HepG2 (cell line): ENCODE results near the gene MYD88. TPM values are rescaled to one million over a fixed set of nuclear protein-coding genes. Genes with fewer than 3 reads are reported as not detected.

ENCODE experiments used
- ATAC-seq: fragments of 200-7000 bp; cut with Tn5 transposase; 3 replicates; pipeline ENCODE4 v1.9.1; 2020; ENCODE audit warnings: mild to moderate bottlenecking, moderate library complexity
- BruUV-seq: library from RNA; stranded (reverse); fragments of 400-500 nt; replicated peaks from 2 replicates; lab custom pipeline; 2021; lab: Mats Ljungman, UMichigan
- CTCF ChIA-PET: fragments of 300-600 bp; formaldehyde crosslinking; extraction: SDS; loops from one replicate; lab custom pipeline; 2021; ENCODE audit warnings: low total read pairs, inconsistent platforms, low intra/inter-chr PET ratio; lab: Yijun Ruan, JAX
- POLR2A ChIA-PET: fragments of 350-600 bp; sonication (Branson Sonifier 250); formaldehyde crosslinking; loops from one replicate; lab custom pipeline; 2020; ENCODE audit warnings: antibody characterized with exemption, inconsistent platforms; lab: Yijun Ruan, JAX
- DNase-seq: peaks from one replicate; pipeline ENCODE4 v3.0.0-alpha.2; 2015; ENCODE audit warnings: low spot score
- FAIRE-seq: peaks from 3 replicates; lab custom pipeline; 2011; peaks lifted over from hg19 to GRCh38; lab: Jason Lieb, UNC
- H2AFZ ChIP-seq: one replicate; pipeline ENCODE4 v1.6.1; 2011; ENCODE audit warnings: low read length, inconsistent platforms
- H3K27ac ChIP-seq: fragments of 300-600 bp; 3 replicates; pipeline ENCODE4 v1.8.0; 2011; ENCODE audit warnings: mixed run types, mild to moderate bottlenecking, mixed read lengths, low read length, inconsistent platforms; ENCODE audit not compliant: insufficient read depth; ENCODE audit errors: extremely low read length
- H3K27me3 ChIP-seq, 2 experiments: fragments of 200-600 bp in 1 of 2; 2 replicates in 1 of 2; 3 replicates in 1 of 2; pipeline versions ENCODE4 v1.6.0 to v1.8.0; 2011; ENCODE audit warnings: low read length in 2 of 2, mild to moderate bottlenecking in 2 of 2, moderate library complexity in 2 of 2, inconsistent platforms in 1 of 2; ENCODE audit not compliant: insufficient read depth in 2 of 2, control insufficient read depth in 1 of 2
- H3K36me3 ChIP-seq, 2 experiments: fragments of 200-600 bp in 1 of 2; replicated peaks in 1 of 2; 2 replicates in 1 of 2; 3 replicates in 1 of 2; pipeline versions ENCODE4 v1.5.1 to v1.8.0; 2011; ENCODE audit warnings: low read length in 2 of 2, inconsistent platforms in 1 of 2; ENCODE audit not compliant: insufficient read depth in 2 of 2, control insufficient read depth in 1 of 2
- H3K4me1 ChIP-seq: 2 replicates; pipeline ENCODE4 v1.5.1; 2012; ENCODE audit warnings: low read length, inconsistent platforms; ENCODE audit not compliant: insufficient read depth
- H3K4me2 ChIP-seq: 2 replicates; pipeline ENCODE4 v1.6.0; 2011; ENCODE audit warnings: low read depth, low read length, inconsistent platforms
- H3K4me3 ChIP-seq, 3 experiments: fragments of 200-600 bp in 1 of 3; sonication (generic), shearing (Covaris generic) in 1 of 3; replicated peaks in 1 of 3; 2 replicates each; pipeline ENCODE4 v1.5.1; 2011 to 2016; ENCODE audit warnings: low read length in 3 of 3, inconsistent platforms in 2 of 3, low read depth in 2 of 3, mild to moderate bottlenecking in 2 of 3, control low read depth in 1 of 3, mixed read lengths in 1 of 3; ENCODE audit not compliant: insufficient read depth in 1 of 3
- H3K79me2 ChIP-seq: one replicate; pipeline ENCODE4 v1.6.1; 2011; ENCODE audit warnings: low read length, inconsistent platforms; ENCODE audit not compliant: insufficient read depth
- H3K9ac ChIP-seq: 2 replicates; pipeline ENCODE4 v1.6.0; 2011; ENCODE audit warnings: mild to moderate bottlenecking, low read depth, low read length, inconsistent platforms; ENCODE audit not compliant: insufficient read depth
- H3K9me3 ChIP-seq: 2 replicates; pipeline ENCODE4 v1.5.1; 2012; ENCODE audit warnings: mild to moderate bottlenecking, low read length
- H4K20me1 ChIP-seq: 2 replicates; pipeline ENCODE4 v1.6.0; 2011; ENCODE audit warnings: inconsistent platforms, mild to moderate bottlenecking, low read length, moderate library complexity; ENCODE audit not compliant: insufficient read depth
- ISX ChIP-seq: sonication (generic); formaldehyde crosslinking; conservative IDR thresholded peaks from 2 replicates; pipeline ENCODE4 v1.5.0; 2020; ENCODE audit warnings: missing genetic modification reagents
- KMT2B ChIP-seq: IDR thresholded peaks from 2 replicates; pipeline ENCODE4 v1.6.1; 2016; ENCODE audit warnings: missing genetic modification reagents, missing compliant biosample characterization
- MAFK ChIP-seq, 2 experiments: IDR thresholded peaks in 1 of 2; conservative IDR thresholded peaks in 1 of 2; 2 replicates each; pipeline ENCODE4 v1.6.1; 2011; ENCODE audit warnings: improper control_type of control experiment in 2 of 2, low read length in 2 of 2
- PHF5A ChIP-seq: IDR thresholded peaks from one replicate; pipeline ENCODE4 v1.6.1; 2018; ENCODE audit warnings: low read depth, missing genetic modification reagents; ENCODE audit not compliant: unreplicated experiment
- PRMT3 ChIP-seq: sonication (generic); formaldehyde crosslinking; IDR thresholded peaks from 2 replicates; pipeline ENCODE4 v1.8.1; 2022; ENCODE audit warnings: low read depth, mild to moderate bottlenecking, moderate library complexity, missing genetic modification reagents, borderline replicate concordance
- TOE1 ChIP-seq: sonication (generic); formaldehyde crosslinking; IDR thresholded peaks from 2 replicates; pipeline ENCODE4 v1.4.0; 2020; ENCODE audit warnings: mild to moderate bottlenecking, missing genetic modification reagents
- ZFP62 ChIP-seq: sonication (generic); formaldehyde crosslinking; IDR thresholded peaks from 2 replicates; pipeline ENCODE4 v1.4.0; 2020; ENCODE audit warnings: missing genetic modification reagents
- ZNF713 ChIP-seq: sonication (generic); formaldehyde crosslinking; IDR thresholded peaks from 2 replicates; pipeline ENCODE4 v1.4.0; 2020; ENCODE audit warnings: mild to moderate bottlenecking, missing genetic modification reagents
- WGBS: methylation state at CpG from one replicate; pipeline ENCODE4 v1.1.6; 2017; ENCODE audit warnings: low lambda C conversion rate; 5-methylcytosine and 5-hydroxymethylcytosine counted together
- in situ Hi-C: cut with HindIII; loops from 2 replicates; pipeline ENCODE4 v1.10.0; 2017; ENCODE audit warnings: low pct_unique_long_range_greater_than_20kb; ENCODE audit not compliant: extremely low pct_ligation_motif_present
- intact Hi-C: fragments of 100-400 bp; cut with micrococcal nuclease; formaldehyde crosslinking; loops from one replicate; pipeline ENCODE4 v1.10.0; 2022; ENCODE audit not compliant: unreplicated experiment
- polyA plus RNA-seq, 8 experiments: library from polyadenylated mRNA; depleted of rRNA in 3 of 8; stranded (reverse) in 7 of 8; unstranded in 1 of 8; fragments of >200 nt; fragmentation: Illumina TruSeq in 4 of 8; extraction: Trizol in 4 of 8; gene quantifications; 2 replicates each; pipeline versions ENCODE4 v1.2.1 to v1.2.3, GENCODE V29; 2011 to 2016; ENCODE audit warnings: low read depth in 4 of 8, missing spikeins in 1 of 8, mixed read lengths in 1 of 8; ENCODE audit not compliant: insufficient read depth in 1 of 8
- total RNA-seq, 5 experiments: library from RNA; depleted of rRNA; stranded (reverse); fragments of >200 nt; fragmentation: Illumina TruSeq; extraction: Trizol; gene quantifications; 2 replicates each; pipeline ENCODE4 v1.2.3, GENCODE V29; 2016; ENCODE audit warnings: low read depth in 1 of 5
- TF ChIP-seq, protein P1 (sequence below): sonication (generic); formaldehyde crosslinking; IDR thresholded peaks from 2 replicates; pipeline ENCODE4 v1.5.0; 2020; ENCODE audit warnings: missing genetic modification reagents
- TF ChIP-seq, protein P2 (sequence below): sonication (generic); formaldehyde crosslinking; IDR thresholded peaks from 2 replicates; pipeline ENCODE4 v1.4.0; 2020; ENCODE audit warnings: missing genetic modification reagents, borderline replicate concordance
- TF ChIP-seq, protein P3 (sequence below): sonication (generic); formaldehyde crosslinking; IDR thresholded peaks from 2 replicates; pipeline ENCODE4 v1.4.0; 2020; ENCODE audit warnings: missing genetic modification reagents; ENCODE audit errors: not compliant biosample characterization
- TF ChIP-seq, protein P4 (sequence below): IDR thresholded peaks from 2 replicates; pipeline ENCODE4 v1.6.1; 2016; ENCODE audit warnings: mild to moderate bottlenecking, missing biosample characterization, missing genetic modification reagents

MYD88 gene
- total and polyA plus RNA-seq, 2 of the 13 experiments (the other 11 are each of a cell fraction or from before 2014, with no cell fraction given), result 7.6 to 32.7 TPM

DNA sequence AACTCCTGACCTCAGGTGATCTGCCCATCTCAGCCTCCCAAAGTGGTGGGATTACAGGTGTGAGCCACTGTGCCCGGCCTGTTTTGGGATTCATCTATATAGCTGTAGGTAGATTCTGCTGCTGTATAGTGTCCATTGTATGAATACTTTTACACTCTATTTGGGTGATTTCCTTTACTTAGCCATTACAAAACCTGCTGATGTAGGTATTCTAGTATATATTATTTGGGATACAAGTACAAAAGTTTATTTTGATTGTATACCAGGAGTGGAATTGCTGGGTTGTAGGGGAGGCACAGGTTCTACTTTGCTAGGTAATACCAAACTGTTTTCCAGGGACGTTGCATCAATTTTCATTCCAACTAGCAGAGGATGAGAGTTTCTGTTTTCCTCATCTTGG, 17.4 kb downstream of the MYD88 start:
- no TSS peak for BruUV-seq
- Histone ChIP-seq H3K9me3 (no peaks in the 10 kb centered on the region), H3K4me1 (no peaks in the 10 kb centered on the region), H3K9ac (no peak overlapping the region), H3K4me2 (no peak overlapping the region), H3K27ac (no peak overlapping the region), H3K27me3 (no peaks in the 10 kb centered on the region), H4K20me1 (no peaks in the 10 kb centered on the region), H3K36me3 (no peaks in the 10 kb centered on the region), H3K4me3 (no peak overlapping the region), H2AFZ (no peak overlapping the region), H3K79me2 (no peaks in the 10 kb centered on the region)
- FAIRE-seq (no peak), ATAC-seq (no peak), DNase-seq (no peak)
- in situ Hi-C loops (no loop called here), intact Hi-C loops (no loop called here)
- WGBS, result 89% methylated on average over 2 of the region's 2 CpGs
- ChIA-PET POLR2A (no interaction called here), CTCF (no interaction called here)
- peak in 1 of 2 experiments; percentile 40; a peak in 2 of 4 replicates for TF ChIP-seq MAFK (conservative IDR thresholded peaks at IDR 0.05 in 1 of 2, IDR thresholded peaks at IDR 0.05 in 1 of 2; ENCODE audit: low read length in 2 of 2)
- TF ChIP-seq, protein P1, sequence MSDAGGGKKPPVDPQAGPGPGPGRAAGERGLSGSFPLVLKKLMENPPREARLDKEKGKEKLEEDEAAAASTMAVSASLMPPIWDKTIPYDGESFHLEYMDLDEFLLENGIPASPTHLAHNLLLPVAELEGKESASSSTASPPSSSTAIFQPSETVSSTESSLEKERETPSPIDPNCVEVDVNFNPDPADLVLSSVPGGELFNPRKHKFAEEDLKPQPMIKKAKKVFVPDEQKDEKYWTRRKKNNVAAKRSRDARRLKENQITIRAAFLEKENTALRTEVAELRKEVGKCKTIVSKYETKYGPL (CRISPR knock-in tag), result no peak

DNA sequence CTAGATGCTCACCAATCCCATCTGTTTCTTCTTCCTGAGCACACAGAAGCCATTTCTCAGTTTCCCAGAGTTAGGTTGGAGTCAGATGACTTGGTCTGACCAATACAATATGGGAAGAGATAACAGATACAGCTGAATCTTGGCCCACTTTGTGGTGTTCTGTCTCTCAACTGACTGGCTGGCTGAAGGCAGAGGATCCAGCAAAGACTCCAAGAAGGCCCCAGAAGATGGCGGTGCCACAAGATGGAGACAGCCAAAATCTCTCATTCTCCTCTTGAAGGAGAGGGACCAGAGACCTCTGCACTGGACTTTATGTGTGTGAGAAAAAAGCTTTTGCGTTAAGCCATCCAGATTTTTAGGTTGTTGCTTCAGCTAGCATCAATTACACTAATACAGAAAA, 18.7 kb downstream of the MYD88 start:
- in situ Hi-C loops (no loop called here), intact Hi-C loops (no loop called here)
- no peak for FAIRE-seq
- POLR2A ChIA-PET, result interaction anchor here (1.9 kb wide), 1 partner anchor 20 kb away, joined by 6 read pairs; the partner anchor contains the start of gene ACAA1
- H3K27me3 ChIP-seq, result no peaks in the 10 kb centered on the region
- no peak overlapping the region for H2AFZ ChIP-seq
- H3K4me1 ChIP-seq, result no peaks in the 10 kb centered on the region
- CTCF ChIA-PET, result no interaction called here
- no peak overlapping the region for H3K4me2 ChIP-seq
- DNase-seq, result no peak
- H3K27ac ChIP-seq, result no peak overlapping the region
- no peaks in the 10 kb centered on the region for H3K79me2 ChIP-seq
- H4K20me1 ChIP-seq, result no peaks in the 10 kb centered on the region
- 86% methylated on average over 2 of the region's 2 CpGs for WGBS
- no peaks in the 10 kb centered on the region for H3K36me3 ChIP-seq
- no peak overlapping the region for H3K9ac ChIP-seq
- ATAC-seq, result no peak
- BruUV-seq, result no TSS peak
- H3K4me3 ChIP-seq, result no peak overlapping the region
- no peaks in the 10 kb centered on the region for H3K9me3 ChIP-seq
- TF ChIP-seq, protein P2, sequence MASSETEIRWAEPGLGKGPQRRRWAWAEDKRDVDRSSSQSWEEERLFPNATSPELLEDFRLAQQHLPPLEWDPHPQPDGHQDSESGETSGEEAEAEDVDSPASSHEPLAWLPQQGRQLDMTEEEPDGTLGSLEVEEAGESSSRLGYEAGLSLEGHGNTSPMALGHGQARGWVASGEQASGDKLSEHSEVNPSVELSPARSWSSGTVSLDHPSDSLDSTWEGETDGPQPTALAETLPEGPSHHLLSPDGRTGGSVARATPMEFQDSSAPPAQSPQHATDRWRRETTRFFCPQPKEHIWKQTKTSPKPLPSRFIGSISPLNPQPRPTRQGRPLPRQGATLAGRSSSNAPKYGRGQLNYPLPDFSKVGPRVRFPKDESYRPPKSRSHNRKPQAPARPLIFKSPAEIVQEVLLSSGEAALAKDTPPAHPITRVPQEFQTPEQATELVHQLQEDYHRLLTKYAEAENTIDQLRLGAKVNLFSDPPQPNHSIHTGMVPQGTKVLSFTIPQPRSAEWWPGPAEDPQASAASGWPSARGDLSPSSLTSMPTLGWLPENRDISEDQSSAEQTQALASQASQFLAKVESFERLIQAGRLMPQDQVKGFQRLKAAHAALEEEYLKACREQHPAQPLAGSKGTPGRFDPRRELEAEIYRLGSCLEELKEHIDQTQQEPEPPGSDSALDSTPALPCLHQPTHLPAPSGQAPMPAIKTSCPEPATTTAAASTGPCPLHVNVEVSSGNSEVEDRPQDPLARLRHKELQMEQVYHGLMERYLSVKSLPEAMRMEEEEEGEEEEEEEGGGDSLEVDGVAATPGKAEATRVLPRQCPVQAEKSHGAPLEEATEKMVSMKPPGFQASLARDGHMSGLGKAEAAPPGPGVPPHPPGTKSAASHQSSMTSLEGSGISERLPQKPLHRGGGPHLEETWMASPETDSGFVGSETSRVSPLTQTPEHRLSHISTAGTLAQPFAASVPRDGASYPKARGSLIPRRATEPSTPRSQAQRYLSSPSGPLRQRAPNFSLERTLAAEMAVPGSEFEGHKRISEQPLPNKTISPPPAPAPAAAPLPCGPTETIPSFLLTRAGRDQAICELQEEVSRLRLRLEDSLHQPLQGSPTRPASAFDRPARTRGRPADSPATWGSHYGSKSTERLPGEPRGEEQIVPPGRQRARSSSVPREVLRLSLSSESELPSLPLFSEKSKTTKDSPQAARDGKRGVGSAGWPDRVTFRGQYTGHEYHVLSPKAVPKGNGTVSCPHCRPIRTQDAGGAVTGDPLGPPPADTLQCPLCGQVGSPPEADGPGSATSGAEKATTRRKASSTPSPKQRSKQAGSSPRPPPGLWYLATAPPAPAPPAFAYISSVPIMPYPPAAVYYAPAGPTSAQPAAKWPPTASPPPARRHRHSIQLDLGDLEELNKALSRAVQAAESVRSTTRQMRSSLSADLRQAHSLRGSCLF (CRISPR knock-in tag), result no peak
- TF ChIP-seq ISX (CRISPR knock-in tag) (no peak), ZNF713 (CRISPR knock-in tag) (no peak), ZFP62 (CRISPR knock-in tag) (no peak), PRMT3 (no peak), TOE1 (CRISPR knock-in tag) (no peak), PHF5A (no peak), KMT2B (CRISPR knock-in tag) (no peak)
- TF ChIP-seq, protein P3, sequence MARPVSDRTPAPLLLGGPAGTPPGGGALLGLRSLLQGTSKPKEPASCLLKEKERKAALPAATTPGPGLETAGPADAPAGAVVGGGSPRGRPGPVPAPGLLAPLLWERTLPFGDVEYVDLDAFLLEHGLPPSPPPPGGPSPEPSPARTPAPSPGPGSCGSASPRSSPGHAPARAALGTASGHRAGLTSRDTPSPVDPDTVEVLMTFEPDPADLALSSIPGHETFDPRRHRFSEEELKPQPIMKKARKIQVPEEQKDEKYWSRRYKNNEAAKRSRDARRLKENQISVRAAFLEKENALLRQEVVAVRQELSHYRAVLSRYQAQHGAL (CRISPR knock-in tag), result no peak
- TF ChIP-seq, protein P4, sequence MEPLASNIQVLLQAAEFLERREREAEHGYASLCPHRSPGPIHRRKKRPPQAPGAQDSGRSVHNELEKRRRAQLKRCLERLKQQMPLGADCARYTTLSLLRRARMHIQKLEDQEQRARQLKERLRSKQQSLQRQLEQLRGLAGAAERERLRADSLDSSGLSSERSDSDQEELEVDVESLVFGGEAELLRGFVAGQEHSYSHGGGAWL (CRISPR knock-in tag), result no peak
